PC-3 (cell line): ENCODE measurements around the gene DNAJC28.

Source experiments
- CTCF ChIP-seq: fragments of 300-600 bp; sonication (generic); conservative IDR thresholded peaks from 2 replicates; pipeline ENCODE4 v1.5.1; 2017; ENCODE audit warnings: antibody characterized with exemption, low read depth, mild to moderate bottlenecking, low read length
- EZH2 ChIP-seq: fragments of 300-600 bp; sonication (generic); IDR thresholded peaks from one replicate; pipeline ENCODE4 v1.6.1; 2017; ENCODE audit warnings: antibody characterized with exemption, mild to moderate bottlenecking, low read length; ENCODE audit not compliant: unreplicated experiment
- EZH2phosphoT487 ChIP-seq: fragments of 300-600 bp; sonication (generic); IDR thresholded peaks from 2 replicates; pipeline ENCODE4 v1.6.1; 2018; ENCODE audit warnings: mild to moderate bottlenecking, antibody characterized with exemption, low read length, borderline replicate concordance

GRCh38 chr21:33477066-33477465, 14.4 kb downstream of the DNAJC28 start:
- TF ChIP-seq CTCF = no peak
- TF ChIP-seq EZH2 = no peak
- TF ChIP-seq EZH2phosphoT487 = no peak
